ENCODE measurements around the gene MRPL21. TPM values are rescaled to one million over a fixed set of nuclear protein-coding genes. Genes with fewer than 3 reads are reported as not detected.

MRPL21 gene
- total and polyA plus RNA-seq, 2 of the 13 experiments (the other 11 are each of a cell fraction or from before 2014, with no cell fraction given) = 61.5 to 100 TPM

- H3K9me3 ChIP-seq (ENCODE audit: low read length) = no peaks in the 10 kb centered on the region
- H2AFZ ChIP-seq (ENCODE audit: low read length) = no peak overlapping the region
- FAIRE-seq (no peak), ATAC-seq (no peak), DNase-seq (ENCODE audit: low spot score) (no peak)
- in situ Hi-C loops (cut with HindIII; ENCODE audit: extremely low pct_ligation_motif_present, low pct_unique_long_range_greater_than_20kb) = no loop called here
- no peak overlapping the region for H3K27ac ChIP-seq (ENCODE audit: extremely low read length, insufficient read depth, low read length)
- H4K20me1 ChIP-seq (ENCODE audit: insufficient read depth, low read length) = peaks cover 9% of the 10 kb centered on the region
- no peak overlapping the region for H3K9ac ChIP-seq (ENCODE audit: insufficient read depth, low read depth, low read length)
- ChIA-PET POLR2A (interaction anchor here (1.0 to 4.2 kb wide), 3 partner anchors 10 to 33 kb away, joined by 3 to 31 read pairs (median 3); no protein-coding TSS in a partner anchor), CTCF (ENCODE audit: low intra/inter-chr PET ratio, low total read pairs) (interaction anchor here (0.8 kb wide), 1 partner anchor 18 kb away, joined by 4 read pairs; no protein-coding TSS in a partner anchor)
- H3K27me3 ChIP-seq (ENCODE audit: control insufficient read depth in 1 of 2, insufficient read depth in 2 of 2, low read length in 2 of 2) = peaks cover 0 to 8% of the 10 kb centered on the region in 2 experiments; a peak in 3 of 5 replicates
- no peak overlapping the region for H3K4me3 ChIP-seq (replicated peaks in 1 of 3; ENCODE audit: insufficient read depth in 1 of 3, low read depth in 2 of 3, low read length in 3 of 3)
- intact Hi-C loops (cut with micrococcal nuclease; ENCODE audit: unreplicated experiment) = no loop called here
- no peaks in the 10 kb centered on the region for H3K79me2 ChIP-seq (ENCODE audit: insufficient read depth, low read length)
- H3K4me1 ChIP-seq (ENCODE audit: insufficient read depth, low read length) = peaks cover 85% of the 10 kb centered on the region
- TF ChIP-seq ZNF207 (IDR thresholded peaks at IDR 0.05; ENCODE audit: borderline replicate concordance) (no peak), MED1 (CRISPR knock-in tag; IDR thresholded peaks at IDR 0.05) (no peak), REL (CRISPR knock-in tag; conservative IDR thresholded peaks at IDR 0.05) (no peak)
- TF ChIP-seq, protein P1, sequence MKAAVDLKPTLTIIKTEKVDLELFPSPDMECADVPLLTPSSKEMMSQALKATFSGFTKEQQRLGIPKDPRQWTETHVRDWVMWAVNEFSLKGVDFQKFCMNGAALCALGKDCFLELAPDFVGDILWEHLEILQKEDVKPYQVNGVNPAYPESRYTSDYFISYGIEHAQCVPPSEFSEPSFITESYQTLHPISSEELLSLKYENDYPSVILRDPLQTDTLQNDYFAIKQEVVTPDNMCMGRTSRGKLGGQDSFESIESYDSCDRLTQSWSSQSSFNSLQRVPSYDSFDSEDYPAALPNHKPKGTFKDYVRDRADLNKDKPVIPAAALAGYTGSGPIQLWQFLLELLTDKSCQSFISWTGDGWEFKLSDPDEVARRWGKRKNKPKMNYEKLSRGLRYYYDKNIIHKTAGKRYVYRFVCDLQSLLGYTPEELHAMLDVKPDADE (CRISPR knock-in tag; IDR thresholded peaks at IDR 0.05) = no peak
- WGBS (ENCODE audit: low lambda C conversion rate) = 87% methylated on average over 23 of the region's 23 CpGs
- BruUV-seq (replicated peaks) = no TSS peak
- no peak overlapping the region for H3K4me2 ChIP-seq (ENCODE audit: low read depth, low read length)
- no peaks in the 10 kb centered on the region for H3K36me3 ChIP-seq (replicated peaks in 1 of 2; ENCODE audit: control insufficient read depth in 1 of 2, insufficient read depth in 2 of 2, low read length in 2 of 2)
Observed at GRCh38 chr11:68843052-68843561, 60.5 kb downstream of the MRPL21 start.

GRCh38 chr11:68842427-68843051 lies 61.1 kb downstream of the MRPL21 start:
- Histone ChIP-seq H3K27me3 (ENCODE audit: control insufficient read depth in 1 of 2, insufficient read depth in 2 of 2, low read length in 2 of 2) (peaks cover 0 to 8% of the 10 kb centered on the region in 2 experiments; a peak in 3 of 5 replicates), H3K36me3 (replicated peaks in 1 of 2; ENCODE audit: control insufficient read depth in 1 of 2, insufficient read depth in 2 of 2, low read length in 2 of 2) (no peaks in the 10 kb centered on the region), H4K20me1 (ENCODE audit: insufficient read depth, low read length) (peaks cover 11% of the 10 kb centered on the region), H3K27ac (ENCODE audit: extremely low read length, insufficient read depth, low read length) (no peak overlapping the region), H3K4me2 (ENCODE audit: low read depth, low read length) (peak overlapping the region; percentile 55), H3K4me1 (ENCODE audit: insufficient read depth, low read length) (peaks cover 89% of the 10 kb centered on the region), H2AFZ (ENCODE audit: low read length) (no peak overlapping the region), H3K79me2 (ENCODE audit: insufficient read depth, low read length) (no peaks in the 10 kb centered on the region), H3K9me3 (ENCODE audit: low read length) (no peaks in the 10 kb centered on the region), H3K4me3 (replicated peaks in 1 of 3; ENCODE audit: insufficient read depth in 1 of 3, low read depth in 2 of 3, low read length in 3 of 3) (no peak overlapping the region), H3K9ac (ENCODE audit: insufficient read depth, low read depth, low read length) (no peak overlapping the region)
- BruUV-seq (replicated peaks) = no TSS peak
- POLR2A ChIA-PET = interaction anchor here (4.2 kb wide), 1 partner anchor 15 kb away, joined by 31 read pairs; no protein-coding TSS in a partner anchor
- DNase-seq (ENCODE audit: low spot score) (no peak), ATAC-seq (no peak), FAIRE-seq (no peak)
- CTCF ChIA-PET (ENCODE audit: low intra/inter-chr PET ratio, low total read pairs) = no interaction called here
- intact Hi-C loops (cut with micrococcal nuclease; ENCODE audit: unreplicated experiment) (no loop called here), in situ Hi-C loops (cut with HindIII; ENCODE audit: extremely low pct_ligation_motif_present, low pct_unique_long_range_greater_than_20kb) (no loop called here)
- 92% methylated on average over 25 of the region's 25 CpGs for WGBS (ENCODE audit: low lambda C conversion rate)
- no peak for TF ChIP-seq ZNF207 (IDR thresholded peaks at IDR 0.05; ENCODE audit: borderline replicate concordance)
- TF ChIP-seq ZNF567 (CRISPR knock-in tag; IDR thresholded peaks at IDR 0.05; ENCODE audit: borderline replicate concordance) = no peak
- peak; percentile 80 for TF ChIP-seq ZKSCAN8 (CRISPR knock-in tag; IDR thresholded peaks at IDR 0.05; ENCODE audit: borderline replicate concordance)
- no peak for TF ChIP-seq LCORL (IDR thresholded peaks at IDR 0.05)
- TF ChIP-seq LCORL (CRISPR knock-in tag; IDR thresholded peaks at IDR 0.05) = no peak
- TF ChIP-seq TEAD3 (CRISPR knock-in tag; optimal IDR thresholded peaks at IDR 0.05; ENCODE audit: borderline replicate concordance) = no peak
- TF ChIP-seq ZNF543 (CRISPR knock-in tag; IDR thresholded peaks at IDR 0.05) = no peak
- no peak for TF ChIP-seq ZNF652 (CRISPR knock-in tag; IDR thresholded peaks at IDR 0.05; ENCODE audit: borderline replicate concordance, low read depth)
- TF ChIP-seq SMAD1 (CRISPR knock-in tag; IDR thresholded peaks at IDR 0.05; ENCODE audit: borderline replicate concordance, low read depth) = no peak
- no peak for TF ChIP-seq ZNF282 (IDR thresholded peaks at IDR 0.05; ENCODE audit: partially characterized antibody)
- TF ChIP-seq, protein P2, sequence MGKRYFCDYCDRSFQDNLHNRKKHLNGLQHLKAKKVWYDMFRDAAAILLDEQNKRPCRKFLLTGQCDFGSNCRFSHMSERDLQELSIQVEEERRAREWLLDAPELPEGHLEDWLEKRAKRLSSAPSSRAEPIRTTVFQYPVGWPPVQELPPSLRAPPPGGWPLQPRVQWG (CRISPR knock-in tag; IDR thresholded peaks at IDR 0.05; ENCODE audit: borderline replicate concordance, low read depth) = no peak
- no peak for TF ChIP-seq ZNF503 (CRISPR knock-in tag; IDR thresholded peaks at IDR 0.05)

All from HepG2 (cell line).